ENCODE data around the gene MYO19. TPM values are rescaled to one million over a fixed set of nuclear protein-coding genes. Genes with fewer than 3 reads are reported as not detected.

The MYO19 gene
- total and polyA plus RNA-seq, 9 of the 15 experiments (the other 6 are each of a cell fraction or from before 2014, with no cell fraction given) = 21.6 to 176 (median 129) TPM

DNA sequence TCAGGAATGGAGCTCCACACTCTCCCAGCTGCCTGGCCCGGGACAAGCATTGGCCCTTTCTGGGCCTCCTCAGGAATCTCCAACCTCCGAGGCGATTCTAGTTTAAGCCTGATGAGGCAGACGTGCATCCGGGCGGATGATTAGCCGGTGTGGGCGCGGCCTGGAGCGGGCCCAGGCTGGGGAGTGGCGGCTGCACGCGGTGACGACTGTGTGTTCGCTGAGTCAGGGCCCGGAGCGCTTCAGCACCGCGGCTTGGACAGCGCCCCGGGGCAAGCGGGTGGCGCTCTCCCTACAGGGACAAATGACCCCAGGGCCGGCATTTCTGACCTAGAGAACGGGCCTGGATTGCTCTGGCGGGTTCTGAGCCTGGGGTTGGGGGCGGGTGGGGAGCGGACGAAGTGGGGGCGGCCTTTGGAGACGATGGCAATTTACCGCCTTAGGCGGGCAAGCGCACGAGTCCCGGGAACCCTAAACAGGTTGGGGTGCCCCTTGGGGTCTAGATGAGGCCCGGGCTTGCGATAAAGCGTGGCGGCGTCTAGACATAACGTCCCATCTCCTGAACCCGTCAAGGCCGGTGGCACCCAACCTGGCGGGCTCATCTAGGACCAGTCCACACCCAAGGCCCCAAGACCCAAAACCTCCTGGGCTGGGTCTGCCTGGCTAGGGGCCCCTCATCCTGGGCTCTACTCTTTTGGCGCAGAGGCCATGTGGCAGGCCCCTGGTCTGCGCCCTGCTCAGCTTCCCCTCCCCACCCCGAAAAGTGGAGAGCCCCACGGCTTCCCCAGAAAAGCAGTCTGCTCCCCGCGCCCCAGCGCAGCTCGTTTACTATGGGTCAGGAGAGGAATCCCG lies 70.5 kb downstream of the MYO19 start (continued):
- TF ChIP-seq RCOR1 (IDR thresholded peaks at IDR 0.05; ENCODE audit: borderline replicate concordance in 1 of 2, low read depth in 2 of 2, low read length in 2 of 2) = peak in 1 of 2 experiments; percentile 65; a peak in 2 of 4 replicates
- TF ChIP-seq BCOR (IDR thresholded peaks at IDR 0.05) = no peak
- no peak for TF ChIP-seq LEF1 (IDR thresholded peaks at IDR 0.05)
- TF ChIP-seq ZBTB8A (IDR thresholded peaks at IDR 0.05; ENCODE audit: partially characterized antibody) = no peak
- TF ChIP-seq SLC30A9 (CRISPR knock-in tag; IDR thresholded peaks at IDR 0.05) = no peak
- TF ChIP-seq NFATC3 (IDR thresholded peaks at IDR 0.05) = no peak
- TF ChIP-seq ESRRB (CRISPR knock-in tag; IDR thresholded peaks at IDR 0.05; ENCODE audit: borderline replicate concordance) = no peak
- TF ChIP-seq CBFA2T2 (conservative IDR thresholded peaks at IDR 0.05) = no peak
- peak; percentile 89 for TF ChIP-seq NFE2 (IDR thresholded peaks at IDR 0.05; ENCODE audit: low read depth)
- peak; percentile 60 for TF ChIP-seq CTBP1 (IDR thresholded peaks at IDR 0.05; ENCODE audit: borderline replicate concordance)
- no peak for TF ChIP-seq ZNF778 (CRISPR knock-in tag; IDR thresholded peaks at IDR 0.05)
- TF ChIP-seq SMAD3 (CRISPR knock-in tag; conservative IDR thresholded peaks at IDR 0.05) = no peak
- TF ChIP-seq PTRF (tag; IDR thresholded peaks at IDR 0.05) = no peak
- TF ChIP-seq KLF6 (CRISPR knock-in tag; IDR thresholded peaks at IDR 0.05; ENCODE audit: borderline replicate concordance) = no peak
- TF ChIP-seq, protein P1, sequence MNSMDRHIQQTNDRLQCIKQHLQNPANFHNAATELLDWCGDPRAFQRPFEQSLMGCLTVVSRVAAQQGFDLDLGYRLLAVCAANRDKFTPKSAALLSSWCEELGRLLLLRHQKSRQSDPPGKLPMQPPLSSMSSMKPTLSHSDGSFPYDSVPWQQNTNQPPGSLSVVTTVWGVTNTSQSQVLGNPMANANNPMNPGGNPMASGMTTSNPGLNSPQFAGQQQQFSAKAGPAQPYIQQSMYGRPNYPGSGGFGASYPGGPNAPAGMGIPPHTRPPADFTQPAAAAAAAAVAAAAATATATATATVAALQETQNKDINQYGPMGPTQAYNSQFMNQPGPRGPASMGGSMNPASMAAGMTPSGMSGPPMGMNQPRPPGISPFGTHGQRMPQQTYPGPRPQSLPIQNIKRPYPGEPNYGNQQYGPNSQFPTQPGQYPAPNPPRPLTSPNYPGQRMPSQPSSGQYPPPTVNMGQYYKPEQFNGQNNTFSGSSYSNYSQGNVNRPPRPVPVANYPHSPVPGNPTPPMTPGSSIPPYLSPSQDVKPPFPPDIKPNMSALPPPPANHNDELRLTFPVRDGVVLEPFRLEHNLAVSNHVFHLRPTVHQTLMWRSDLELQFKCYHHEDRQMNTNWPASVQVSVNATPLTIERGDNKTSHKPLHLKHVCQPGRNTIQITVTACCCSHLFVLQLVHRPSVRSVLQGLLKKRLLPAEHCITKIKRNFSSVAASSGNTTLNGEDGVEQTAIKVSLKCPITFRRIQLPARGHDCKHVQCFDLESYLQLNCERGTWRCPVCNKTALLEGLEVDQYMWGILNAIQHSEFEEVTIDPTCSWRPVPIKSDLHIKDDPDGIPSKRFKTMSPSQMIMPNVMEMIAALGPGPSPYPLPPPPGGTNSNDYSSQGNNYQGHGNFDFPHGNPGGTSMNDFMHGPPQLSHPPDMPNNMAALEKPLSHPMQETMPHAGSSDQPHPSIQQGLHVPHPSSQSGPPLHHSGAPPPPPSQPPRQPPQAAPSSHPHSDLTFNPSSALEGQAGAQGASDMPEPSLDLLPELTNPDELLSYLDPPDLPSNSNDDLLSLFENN (IDR thresholded peaks at IDR 0.05; ENCODE audit: low read depth in 2 of 2, low read length in 2 of 2) = no peak
- TF ChIP-seq, protein P2, sequence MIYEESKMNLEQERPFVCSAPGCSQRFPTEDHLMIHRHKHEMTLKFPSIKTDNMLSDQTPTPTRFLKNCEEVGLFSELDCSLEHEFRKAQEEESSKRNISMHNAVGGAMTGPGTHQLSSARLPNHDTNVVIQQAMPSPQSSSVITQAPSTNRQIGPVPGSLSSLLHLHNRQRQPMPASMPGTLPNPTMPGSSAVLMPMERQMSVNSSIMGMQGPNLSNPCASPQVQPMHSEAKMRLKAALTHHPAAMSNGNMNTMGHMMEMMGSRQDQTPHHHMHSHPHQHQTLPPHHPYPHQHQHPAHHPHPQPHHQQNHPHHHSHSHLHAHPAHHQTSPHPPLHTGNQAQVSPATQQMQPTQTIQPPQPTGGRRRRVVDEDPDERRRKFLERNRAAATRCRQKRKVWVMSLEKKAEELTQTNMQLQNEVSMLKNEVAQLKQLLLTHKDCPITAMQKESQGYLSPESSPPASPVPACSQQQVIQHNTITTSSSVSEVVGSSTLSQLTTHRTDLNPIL (CRISPR knock-in tag; IDR thresholded peaks at IDR 0.05) = no peak
- TF ChIP-seq ZNF263 (CRISPR knock-in tag; IDR thresholded peaks at IDR 0.05; ENCODE audit: borderline replicate concordance) = no peak
- no peak for TF ChIP-seq ARID1B (IDR thresholded peaks at IDR 0.05)
- TF ChIP-seq, protein P3, sequence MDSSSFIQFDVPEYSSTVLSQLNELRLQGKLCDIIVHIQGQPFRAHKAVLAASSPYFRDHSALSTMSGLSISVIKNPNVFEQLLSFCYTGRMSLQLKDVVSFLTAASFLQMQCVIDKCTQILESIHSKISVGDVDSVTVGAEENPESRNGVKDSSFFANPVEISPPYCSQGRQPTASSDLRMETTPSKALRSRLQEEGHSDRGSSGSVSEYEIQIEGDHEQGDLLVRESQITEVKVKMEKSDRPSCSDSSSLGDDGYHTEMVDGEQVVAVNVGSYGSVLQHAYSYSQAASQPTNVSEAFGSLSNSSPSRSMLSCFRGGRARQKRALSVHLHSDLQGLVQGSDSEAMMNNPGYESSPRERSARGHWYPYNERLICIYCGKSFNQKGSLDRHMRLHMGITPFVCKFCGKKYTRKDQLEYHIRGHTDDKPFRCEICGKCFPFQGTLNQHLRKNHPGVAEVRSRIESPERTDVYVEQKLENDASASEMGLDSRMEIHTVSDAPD (CRISPR knock-in tag; IDR thresholded peaks at IDR 0.05) = no peak
- TF ChIP-seq, protein P4, sequence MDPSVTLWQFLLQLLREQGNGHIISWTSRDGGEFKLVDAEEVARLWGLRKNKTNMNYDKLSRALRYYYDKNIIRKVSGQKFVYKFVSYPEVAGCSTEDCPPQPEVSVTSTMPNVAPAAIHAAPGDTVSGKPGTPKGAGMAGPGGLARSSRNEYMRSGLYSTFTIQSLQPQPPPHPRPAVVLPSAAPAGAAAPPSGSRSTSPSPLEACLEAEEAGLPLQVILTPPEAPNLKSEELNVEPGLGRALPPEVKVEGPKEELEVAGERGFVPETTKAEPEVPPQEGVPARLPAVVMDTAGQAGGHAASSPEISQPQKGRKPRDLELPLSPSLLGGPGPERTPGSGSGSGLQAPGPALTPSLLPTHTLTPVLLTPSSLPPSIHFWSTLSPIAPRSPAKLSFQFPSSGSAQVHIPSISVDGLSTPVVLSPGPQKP (CRISPR knock-in tag; IDR thresholded peaks at IDR 0.05) = no peak
- TF ChIP-seq ZNF3 (CRISPR knock-in tag; IDR thresholded peaks at IDR 0.05) = no peak

Data from K562 (cell line).